ENCODE measurements around the gene CCDC175.

The CCDC175 gene

DNA sequence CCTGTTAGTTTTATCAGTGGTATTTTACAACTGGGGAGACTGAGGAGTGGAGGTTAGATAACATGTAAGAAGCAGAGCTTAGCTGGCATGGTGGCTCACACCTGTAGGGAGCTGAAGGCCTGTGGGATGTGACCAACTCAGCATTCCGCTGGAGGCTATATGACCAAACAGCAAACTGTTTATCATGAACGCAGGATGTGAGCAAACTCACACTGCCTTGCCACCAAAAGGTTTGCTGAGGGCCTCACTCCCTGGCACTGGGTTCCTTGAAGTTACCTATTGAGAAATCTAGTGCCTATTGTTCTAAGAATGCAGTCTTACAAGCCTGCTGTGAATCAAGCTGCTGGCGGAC is 68.9 kb downstream of the CCDC175 start:
- no peak for DNase-seq (ENCODE audit: low read depth)
- no peak for TF ChIP-seq CTCF (IDR thresholded peaks at IDR 0.05; ENCODE audit: control insufficient read depth, extremely low read depth, insufficient read depth)
- H3K4me3 ChIP-seq (ENCODE audit: low read depth, low read length), result no peak overlapping the region

DNA sequence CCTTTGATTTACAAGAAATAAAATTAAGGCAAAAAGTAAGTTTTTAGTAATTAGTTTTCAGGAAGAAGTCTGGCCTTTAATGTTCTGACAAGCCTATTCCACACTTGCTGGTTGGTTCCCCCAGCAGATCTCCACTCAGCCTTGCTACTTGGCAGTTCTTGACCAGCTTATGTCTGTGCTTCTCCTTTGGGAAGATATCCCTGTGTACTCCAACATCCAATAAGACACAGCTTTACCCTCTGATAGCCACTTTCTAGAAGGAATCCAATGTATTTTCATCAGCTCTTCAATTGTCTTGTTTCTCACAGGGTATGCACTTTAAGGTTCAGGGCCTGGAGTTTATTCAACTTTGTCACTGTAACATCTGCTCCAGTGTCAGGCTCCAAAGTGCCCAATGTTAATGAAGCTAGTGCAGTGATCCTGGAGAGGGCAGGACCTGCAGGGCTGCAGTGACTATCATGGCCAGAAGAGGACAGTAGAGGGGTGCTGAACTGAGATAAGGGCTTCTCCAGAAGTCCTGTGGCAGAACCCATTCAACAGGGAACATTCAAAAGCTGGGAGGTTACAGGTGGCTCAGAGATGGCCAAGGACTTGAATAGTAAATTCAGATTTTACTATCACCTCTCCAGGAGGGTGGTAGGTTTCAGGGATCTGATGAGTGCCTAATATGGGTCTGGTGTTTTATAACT is 69.4 kb downstream of the CCDC175 start:
- no peak overlapping the region for H3K4me3 ChIP-seq (ENCODE audit: low read depth, low read length)
- peak; percentile 50 for DNase-seq (ENCODE audit: low read depth)
- peak; percentile 99 for TF ChIP-seq CTCF (IDR thresholded peaks at IDR 0.05; ENCODE audit: control insufficient read depth, extremely low read depth, insufficient read depth)

- no peak overlapping the region for H3K4me3 ChIP-seq (ENCODE audit: low read depth, low read length)
Measured at GRCh38 chr14:59503256-59503655, 73.4 kb downstream of the CCDC175 start.

GRCh38 chr14:59500732-59501131 is 75.9 kb downstream of the CCDC175 start:
- no peak overlapping the region for H3K4me3 ChIP-seq (ENCODE audit: low read depth, low read length)
- no peak for TF ChIP-seq CTCF (IDR thresholded peaks at IDR 0.05; ENCODE audit: control insufficient read depth, extremely low read depth, insufficient read depth)
- DNase-seq (ENCODE audit: low read depth), result peak; percentile 67

More at GRCh38 chr14:59503256-59503655, 73.4 kb downstream of the CCDC175 start:
- TF ChIP-seq CTCF (IDR thresholded peaks at IDR 0.05; ENCODE audit: control insufficient read depth, extremely low read depth, insufficient read depth), result no peak
- DNase-seq (ENCODE audit: low read depth), result no peak

DNA sequence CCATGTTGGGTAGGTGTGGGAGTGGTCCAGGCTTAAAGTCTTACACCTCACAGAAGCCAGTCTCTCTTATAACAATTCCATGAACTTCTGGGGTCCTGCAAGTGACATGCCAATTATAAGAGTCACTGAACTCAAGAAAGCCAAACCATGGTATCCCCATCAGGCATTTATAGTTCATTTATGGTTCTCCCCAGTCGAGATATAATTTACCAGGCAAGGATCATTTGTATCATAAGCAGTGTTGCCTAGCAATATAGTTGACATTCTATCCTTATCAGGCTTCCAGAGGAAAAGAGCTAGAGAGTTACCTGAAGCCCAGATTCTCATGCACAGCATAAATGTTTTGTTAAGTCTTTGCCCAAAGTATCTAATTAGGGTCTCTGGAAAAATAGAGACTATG is 84.2 kb downstream of the CCDC175 start:
- no peak for DNase-seq (ENCODE audit: low read depth)
- TF ChIP-seq CTCF (IDR thresholded peaks at IDR 0.05; ENCODE audit: control insufficient read depth, extremely low read depth, insufficient read depth), result no peak
- no peak overlapping the region for H3K4me3 ChIP-seq (ENCODE audit: low read depth, low read length)

DNA sequence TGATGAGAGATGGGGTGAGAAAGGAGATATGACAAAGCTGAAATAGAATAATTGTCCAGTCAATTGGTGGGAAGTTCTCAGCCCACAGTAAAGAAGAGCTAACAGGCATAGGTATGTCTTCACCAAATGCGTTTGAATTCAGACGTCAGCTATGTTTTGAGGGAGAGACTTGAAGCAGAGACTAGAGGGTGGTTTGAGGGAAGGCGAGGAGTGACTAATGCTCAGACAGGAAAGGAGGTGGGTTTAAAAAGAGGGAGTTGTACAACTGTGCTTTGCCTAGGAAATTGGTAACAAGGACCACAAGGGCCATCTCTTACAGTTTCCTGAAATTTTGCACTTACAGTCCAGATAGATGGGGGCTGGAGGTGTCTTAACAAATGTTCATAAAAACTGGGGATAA is 85.9 kb downstream of the CCDC175 start:
- no peak for TF ChIP-seq CTCF (IDR thresholded peaks at IDR 0.05; ENCODE audit: control insufficient read depth, extremely low read depth, insufficient read depth)
- H3K4me3 ChIP-seq (ENCODE audit: low read depth, low read length), result no peak overlapping the region
- DNase-seq (ENCODE audit: low read depth), result no peak

GRCh38 chr14:59484639-59485175 is 91.9 kb downstream of the CCDC175 start:
- no peak for TF ChIP-seq CTCF (IDR thresholded peaks at IDR 0.05; ENCODE audit: control insufficient read depth, extremely low read depth, insufficient read depth)
- DNase-seq (ENCODE audit: low read depth), result no peak
- peak overlapping the region; percentile 83 for H3K4me3 ChIP-seq (ENCODE audit: low read depth, low read length)
